DND-41 (cell line): ENCODE measurements around the gene GGT7.

Experiments
- ATAC-seq: fragments of 200-7000 bp; cut with Tn5 transposase; 3 replicates; pipeline ENCODE4 v1.9.1; 2021; ENCODE audit warnings: low read depth; ENCODE audit not compliant: insufficient read depth
- DNase-seq: peaks from one replicate; pipeline ENCODE4 v3.0.0-alpha.2; 2020
- H2AFZ ChIP-seq: 2 replicates; pipeline ENCODE4 v1.6.0; 2012; ENCODE audit warnings: low read depth, low read length
- H3K27ac ChIP-seq: 2 replicates; pipeline ENCODE4 v1.5.1; 2012; ENCODE audit warnings: low read length, inconsistent platforms
- H3K27me3 ChIP-seq: fragments of 200-600 bp; sonication (generic); 2 replicates; pipeline ENCODE4 v1.6.0; 2012; ENCODE audit warnings: low read length, mild to moderate bottlenecking, inconsistent platforms; ENCODE audit not compliant: insufficient read depth, poor library complexity
- H3K36me3 ChIP-seq: 2 replicates; pipeline ENCODE4 v1.5.1; 2012; ENCODE audit warnings: low read length, inconsistent platforms; ENCODE audit not compliant: insufficient read depth
- H3K4me1 ChIP-seq: 2 replicates; pipeline ENCODE4 v1.5.1; 2012; ENCODE audit warnings: mild to moderate bottlenecking, low read length; ENCODE audit not compliant: insufficient read depth
- H3K4me2 ChIP-seq: 2 replicates; pipeline ENCODE4 v1.6.0; 2012; ENCODE audit warnings: mild to moderate bottlenecking, moderate library complexity, low read length, inconsistent platforms; ENCODE audit not compliant: insufficient read depth
- H3K4me3 ChIP-seq, 2 experiments: fragments of 200-600 bp in 1 of 2; shearing (Covaris generic) in 1 of 2; 2 replicates each; pipeline ENCODE4 v1.5.1; 2012 to 2016; ENCODE audit warnings: inconsistent platforms in 2 of 2, low read length in 2 of 2, mild to moderate bottlenecking in 2 of 2, low read depth in 1 of 2, moderate library complexity in 1 of 2
- H3K79me2 ChIP-seq: 2 replicates; pipeline ENCODE4 v1.6.0; 2012; ENCODE audit warnings: low read length, inconsistent platforms; ENCODE audit not compliant: insufficient read depth
- H3K9ac ChIP-seq: 2 replicates; pipeline ENCODE4 v1.6.0; 2012; ENCODE audit warnings: low read depth, mild to moderate bottlenecking, inconsistent platforms, low read length, moderate library complexity
- H3K9me3 ChIP-seq: 2 replicates; pipeline ENCODE4 v1.5.1; 2012; ENCODE audit warnings: low read length, moderate library complexity, mild to moderate bottlenecking, inconsistent platforms; ENCODE audit not compliant: insufficient read depth, severe bottlenecking
- H4K20me1 ChIP-seq: 2 replicates; pipeline ENCODE4 v1.6.0; 2012; ENCODE audit warnings: low read length; ENCODE audit not compliant: insufficient read depth
- EZH2 ChIP-seq: IDR thresholded peaks from 3 replicates; pipeline ENCODE4 v1.6.1; 2012; ENCODE audit warnings: borderline replicate concordance, low read depth, mild to moderate bottlenecking, moderate library complexity, low read length, inconsistent platforms; ENCODE audit not compliant: severe bottlenecking
- TF ChIP-seq, protein P1 (sequence below): IDR thresholded peaks from 2 replicates; pipeline ENCODE4 v1.5.1; 2012; ENCODE audit warnings: borderline replicate concordance, low read length, moderate library complexity, mild to moderate bottlenecking; ENCODE audit not compliant: poor library complexity, severe bottlenecking; ENCODE audit errors: extremely low read depth

GGT7 gene

DNA sequence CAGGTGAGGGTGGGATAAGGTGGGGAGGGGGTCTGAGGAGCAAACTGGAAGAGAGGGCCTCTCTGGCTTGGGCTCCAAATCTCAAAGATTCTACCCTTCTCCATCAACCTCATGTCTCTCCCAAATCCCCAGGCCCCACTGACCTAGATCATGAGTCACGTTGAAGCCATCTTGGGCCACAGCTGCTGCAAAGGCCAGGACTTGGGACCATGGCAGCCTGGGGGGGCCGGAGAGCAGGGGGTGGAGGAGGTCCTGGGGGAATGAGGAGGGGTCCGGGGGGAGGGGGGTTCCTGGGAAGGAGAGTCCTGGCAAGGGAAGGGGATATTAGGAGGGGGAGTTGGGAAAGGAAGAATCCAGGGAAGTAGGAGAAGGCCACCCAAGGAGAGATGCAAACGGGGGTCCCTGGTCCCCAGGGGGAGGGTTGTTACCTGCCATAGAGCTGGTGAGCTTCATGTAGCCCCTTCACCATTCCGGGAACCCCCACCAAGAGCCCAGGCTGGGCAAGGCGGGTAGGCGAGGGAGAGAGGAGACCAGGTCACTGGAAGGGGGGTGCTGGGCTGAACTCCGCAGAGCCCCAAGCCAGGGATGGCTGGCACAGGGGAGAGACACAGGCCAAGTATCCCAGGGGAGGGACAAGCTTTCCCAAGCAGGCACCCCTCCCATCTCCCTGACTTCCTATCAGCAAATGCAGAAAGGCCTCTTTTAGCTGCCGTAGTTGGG lies 12.7 kb downstream of the GGT7 start:
- TF ChIP-seq, protein P1, sequence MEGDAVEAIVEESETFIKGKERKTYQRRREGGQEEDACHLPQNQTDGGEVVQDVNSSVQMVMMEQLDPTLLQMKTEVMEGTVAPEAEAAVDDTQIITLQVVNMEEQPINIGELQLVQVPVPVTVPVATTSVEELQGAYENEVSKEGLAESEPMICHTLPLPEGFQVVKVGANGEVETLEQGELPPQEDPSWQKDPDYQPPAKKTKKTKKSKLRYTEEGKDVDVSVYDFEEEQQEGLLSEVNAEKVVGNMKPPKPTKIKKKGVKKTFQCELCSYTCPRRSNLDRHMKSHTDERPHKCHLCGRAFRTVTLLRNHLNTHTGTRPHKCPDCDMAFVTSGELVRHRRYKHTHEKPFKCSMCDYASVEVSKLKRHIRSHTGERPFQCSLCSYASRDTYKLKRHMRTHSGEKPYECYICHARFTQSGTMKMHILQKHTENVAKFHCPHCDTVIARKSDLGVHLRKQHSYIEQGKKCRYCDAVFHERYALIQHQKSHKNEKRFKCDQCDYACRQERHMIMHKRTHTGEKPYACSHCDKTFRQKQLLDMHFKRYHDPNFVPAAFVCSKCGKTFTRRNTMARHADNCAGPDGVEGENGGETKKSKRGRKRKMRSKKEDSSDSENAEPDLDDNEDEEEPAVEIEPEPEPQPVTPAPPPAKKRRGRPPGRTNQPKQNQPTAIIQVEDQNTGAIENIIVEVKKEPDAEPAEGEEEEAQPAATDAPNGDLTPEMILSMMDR: no peak
- no peak for TF ChIP-seq EZH2
- H3K9ac ChIP-seq: no peak overlapping the region
- peaks cover 49% of the 10 kb centered on the region for H3K36me3 ChIP-seq
- 0 out of 2 replicates have a peak, but pooled peaks cover 3% of the 10 kb centered on the region for H4K20me1 ChIP-seq
- H3K4me1 ChIP-seq: no peaks in the 10 kb centered on the region
- no peaks in the 10 kb centered on the region for H3K9me3 ChIP-seq
- H3K79me2 ChIP-seq: no peaks in the 10 kb centered on the region
- no peaks in the 10 kb centered on the region for H3K27me3 ChIP-seq
- no peak overlapping the region for H3K4me2 ChIP-seq
- no peak overlapping the region for H3K27ac ChIP-seq
- H3K4me3 ChIP-seq: no peak overlapping the region
- H2AFZ ChIP-seq: no peak overlapping the region
- ATAC-seq (no peak), DNase-seq (no peak)

DNA sequence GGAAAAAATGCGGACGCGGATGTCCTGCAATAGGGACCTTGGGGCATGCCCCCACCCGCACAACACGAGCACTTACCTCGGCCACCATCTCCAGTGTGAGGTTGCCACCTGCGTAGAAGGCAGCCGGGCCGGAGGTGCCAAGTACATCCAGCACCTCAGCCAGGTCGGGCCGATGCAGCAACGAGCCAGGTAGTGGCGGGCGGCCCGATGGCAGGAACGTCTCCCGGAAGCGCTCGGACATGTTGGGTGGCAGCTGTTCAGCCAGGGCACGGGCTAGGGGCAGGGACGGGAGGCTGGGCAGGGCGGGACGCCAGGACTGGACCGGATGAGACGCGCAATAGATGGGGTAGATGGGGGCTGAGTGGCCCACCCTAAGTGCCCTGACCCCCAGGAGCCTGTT lies 13.3 kb downstream of the GGT7 start:
- no peak overlapping the region for H3K27ac ChIP-seq
- H3K9me3 ChIP-seq: no peaks in the 10 kb centered on the region
- no peaks in the 10 kb centered on the region for H3K27me3 ChIP-seq
- H3K36me3 ChIP-seq: peaks cover 55% of the 10 kb centered on the region
- TF ChIP-seq, protein P1: no peak
- no peak for TF ChIP-seq EZH2
- no peak overlapping the region for H3K9ac ChIP-seq
- no peak overlapping the region for H3K4me2 ChIP-seq
- ATAC-seq: no peak
- H3K4me1 ChIP-seq: no peaks in the 10 kb centered on the region
- no peak overlapping the region for H2AFZ ChIP-seq
- 0 out of 2 replicates have a peak, but pooled peaks cover 3% of the 10 kb centered on the region for H4K20me1 ChIP-seq
- H3K4me3 ChIP-seq: no peak overlapping the region
- DNase-seq: no peak
- H3K79me2 ChIP-seq: no peaks in the 10 kb centered on the region

DNA sequence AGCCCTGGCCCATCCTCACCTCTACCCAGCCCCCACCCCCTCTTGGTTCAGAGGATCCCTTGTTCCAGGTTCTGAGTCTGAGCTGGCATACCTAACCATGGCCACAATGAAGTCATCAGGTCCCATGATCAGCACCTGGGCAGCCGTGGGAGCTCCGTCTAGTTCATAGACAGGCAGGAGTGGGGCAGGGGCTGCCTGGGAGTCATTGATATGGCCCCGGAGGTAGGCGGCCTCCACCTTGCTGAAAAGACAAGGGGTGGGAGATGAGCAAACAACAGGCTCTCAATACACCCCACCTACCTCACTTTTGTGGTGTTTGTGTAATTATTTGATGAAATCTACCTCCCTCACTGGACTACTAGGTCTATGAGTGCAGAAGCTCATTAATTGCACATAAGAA lies 20.4 kb downstream of the GGT7 start:
- H3K9me3 ChIP-seq: no peaks in the 10 kb centered on the region
- H3K4me1 ChIP-seq: no peaks in the 10 kb centered on the region
- H3K27ac ChIP-seq: no peak overlapping the region
- no peak overlapping the region for H2AFZ ChIP-seq
- no peaks in the 10 kb centered on the region for H4K20me1 ChIP-seq
- H3K4me2 ChIP-seq: no peak overlapping the region
- TF ChIP-seq, protein P1: no peak
- TF ChIP-seq EZH2: no peak
- no peak for ATAC-seq
- DNase-seq: no peak
- peaks cover 55% of the 10 kb centered on the region for H3K36me3 ChIP-seq
- no peak overlapping the region for H3K4me3 ChIP-seq
- no peaks in the 10 kb centered on the region for H3K79me2 ChIP-seq
- no peaks in the 10 kb centered on the region for H3K27me3 ChIP-seq
- H3K9ac ChIP-seq: no peak overlapping the region
